ENCODE measurements around the gene MORN5.

DNA sequence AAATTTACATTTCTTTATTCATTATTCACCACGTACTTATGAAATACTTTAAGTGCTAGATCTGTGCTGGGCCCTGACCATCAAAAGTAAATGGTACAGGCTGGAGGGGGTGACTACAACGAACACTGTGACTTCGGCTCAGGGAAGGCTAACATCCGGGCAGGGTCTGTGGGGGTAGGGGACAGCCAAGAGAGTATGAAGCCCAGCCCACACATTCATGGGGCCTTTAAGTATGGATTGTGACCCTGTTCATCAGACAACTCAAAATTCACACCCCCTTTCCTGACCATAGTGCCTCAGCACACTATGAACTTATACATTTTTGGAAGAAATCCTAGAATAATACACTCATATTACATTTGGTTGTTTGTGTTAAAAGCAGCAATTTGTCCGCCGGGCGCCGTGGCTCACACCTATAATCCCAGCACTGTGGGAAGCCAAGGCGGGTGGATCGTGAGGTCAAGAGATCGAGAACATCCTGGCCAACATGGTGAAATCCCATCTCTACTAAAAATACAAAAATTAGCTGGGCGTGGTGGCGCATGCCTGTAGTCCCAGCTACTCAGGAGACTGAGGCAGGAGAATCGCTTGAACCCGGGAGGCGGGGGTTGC, 33.3 kb downstream of the MORN5 start:
- TF ChIP-seq GLIS3 (CRISPR knock-in tag; IDR thresholded peaks at IDR 0.05) (no peak), ZFP30 (CRISPR knock-in tag; IDR thresholded peaks at IDR 0.05) (no peak), TOX (CRISPR knock-in tag; IDR thresholded peaks at IDR 0.05; ENCODE audit: borderline replicate concordance) (no peak), TCF4 (CRISPR knock-in tag; IDR thresholded peaks at IDR 0.05; ENCODE audit: borderline replicate concordance) (no peak), ZNF70 (CRISPR knock-in tag; IDR thresholded peaks at IDR 0.05) (no peak), CSDC2 (CRISPR knock-in tag; IDR thresholded peaks at IDR 0.05) (no peak), ZFP3 (CRISPR knock-in tag; IDR thresholded peaks at IDR 0.05) (no peak), ZNF8 (CRISPR knock-in tag; IDR thresholded peaks at IDR 0.05) (no peak), RARB (CRISPR knock-in tag; IDR thresholded peaks at IDR 0.05) (no peak), ARNTL (CRISPR knock-in tag; IDR thresholded peaks at IDR 0.05; ENCODE audit: borderline replicate concordance, low read depth) (no peak), ESRRG (CRISPR knock-in tag; IDR thresholded peaks at IDR 0.05) (no peak)
- TF ChIP-seq, protein P1, sequence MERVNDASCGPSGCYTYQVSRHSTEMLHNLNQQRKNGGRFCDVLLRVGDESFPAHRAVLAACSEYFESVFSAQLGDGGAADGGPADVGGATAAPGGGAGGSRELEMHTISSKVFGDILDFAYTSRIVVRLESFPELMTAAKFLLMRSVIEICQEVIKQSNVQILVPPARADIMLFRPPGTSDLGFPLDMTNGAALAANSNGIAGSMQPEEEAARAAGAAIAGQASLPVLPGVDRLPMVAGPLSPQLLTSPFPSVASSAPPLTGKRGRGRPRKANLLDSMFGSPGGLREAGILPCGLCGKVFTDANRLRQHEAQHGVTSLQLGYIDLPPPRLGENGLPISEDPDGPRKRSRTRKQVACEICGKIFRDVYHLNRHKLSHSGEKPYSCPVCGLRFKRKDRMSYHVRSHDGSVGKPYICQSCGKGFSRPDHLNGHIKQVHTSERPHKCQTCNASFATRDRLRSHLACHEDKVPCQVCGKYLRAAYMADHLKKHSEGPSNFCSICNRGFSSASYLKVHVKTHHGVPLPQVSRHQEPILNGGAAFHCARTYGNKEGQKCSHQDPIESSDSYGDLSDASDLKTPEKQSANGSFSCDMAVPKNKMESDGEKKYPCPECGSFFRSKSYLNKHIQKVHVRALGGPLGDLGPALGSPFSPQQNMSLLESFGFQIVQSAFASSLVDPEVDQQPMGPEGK (CRISPR knock-in tag; IDR thresholded peaks at IDR 0.05; ENCODE audit: borderline replicate concordance), result no peak
- TF ChIP-seq, protein P2, sequence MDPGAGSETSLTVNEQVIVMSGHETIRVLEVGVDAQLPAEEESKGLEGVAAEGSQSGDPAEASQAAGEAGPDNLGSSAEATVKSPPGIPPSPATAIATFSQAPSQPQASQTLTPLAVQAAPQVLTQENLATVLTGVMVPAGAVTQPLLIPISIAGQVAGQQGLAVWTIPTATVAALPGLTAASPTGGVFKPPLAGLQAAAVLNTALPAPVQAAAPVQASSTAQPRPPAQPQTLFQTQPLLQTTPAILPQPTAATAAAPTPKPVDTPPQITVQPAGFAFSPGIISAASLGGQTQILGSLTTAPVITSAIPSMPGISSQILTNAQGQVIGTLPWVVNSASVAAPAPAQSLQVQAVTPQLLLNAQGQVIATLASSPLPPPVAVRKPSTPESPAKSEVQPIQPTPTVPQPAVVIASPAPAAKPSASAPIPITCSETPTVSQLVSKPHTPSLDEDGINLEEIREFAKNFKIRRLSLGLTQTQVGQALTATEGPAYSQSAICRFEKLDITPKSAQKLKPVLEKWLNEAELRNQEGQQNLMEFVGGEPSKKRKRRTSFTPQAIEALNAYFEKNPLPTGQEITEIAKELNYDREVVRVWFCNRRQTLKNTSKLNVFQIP (CRISPR knock-in tag; IDR thresholded peaks at IDR 0.05; ENCODE audit: borderline replicate concordance, low read depth), result no peak

All from SK-N-SH treated with all-trans-retinoic acid at 6 μM for 48 hours (cell line).